Endothelial cell (in vitro differentiated cells): ENCODE results near the gene PIK3CB. TPM values are rescaled to one million over a fixed set of nuclear protein-coding genes. Genes with fewer than 3 reads are reported as not detected.

Experiments used
- DNase-seq: peaks from one replicate; pipeline ENCODE4 v3.0.0; 2021; ENCODE audit warnings: low spot score
- H3K27ac Mint-ChIP-seq: one replicate; pipeline ENCODE4 v1.8.0; 2021; ENCODE audit warnings: mixed read lengths, inconsistent platforms; ENCODE audit not compliant: unreplicated experiment
- H3K27me3 Mint-ChIP-seq: one replicate; pipeline ENCODE4 v1.8.0; 2021; ENCODE audit warnings: mild to moderate bottlenecking, moderate library complexity, mixed read lengths, inconsistent platforms; ENCODE audit not compliant: unreplicated experiment
- H3K36me3 Mint-ChIP-seq: one replicate; pipeline ENCODE4 v1.8.0; 2021; ENCODE audit warnings: mild to moderate bottlenecking, low read depth, mixed read lengths, inconsistent platforms; ENCODE audit not compliant: unreplicated experiment
- H3K4me1 Mint-ChIP-seq: one replicate; pipeline ENCODE4 v1.8.0; 2021; ENCODE audit warnings: mild to moderate bottlenecking, mixed read lengths, inconsistent platforms; ENCODE audit not compliant: unreplicated experiment
- H3K4me3 Mint-ChIP-seq: one replicate; pipeline ENCODE4 v1.8.0; 2021; ENCODE audit warnings: mild to moderate bottlenecking, mixed read lengths, inconsistent platforms; ENCODE audit not compliant: unreplicated experiment
- H3K9me3 Mint-ChIP-seq: one replicate; pipeline ENCODE4 v1.8.0; 2021; ENCODE audit warnings: mixed read lengths, inconsistent platforms; ENCODE audit not compliant: unreplicated experiment
- total RNA-seq: library from RNA; stranded (reverse); fragmentation: NEBNext Ultra II Directional; extraction: Animal tissue kit (Norgen Biotek cat#: 25700); gene quantifications from one replicate; pipeline ENCODE4 v1.2.1, GENCODE V29; 2021; ENCODE audit not compliant: unreplicated experiment
- TF ChIP-seq, protein P1 (sequence below): fragments of 200-600 bp; sonication (generic); IDR thresholded peaks from one replicate; pipeline ENCODE4 v1.5.0; 2021; ENCODE audit warnings: antibody characterized with exemption; ENCODE audit not compliant: unreplicated experiment

Gene PIK3CB
- total RNA-seq, 1 donor from 2014 or later, result 14.2 TPM

DNA sequence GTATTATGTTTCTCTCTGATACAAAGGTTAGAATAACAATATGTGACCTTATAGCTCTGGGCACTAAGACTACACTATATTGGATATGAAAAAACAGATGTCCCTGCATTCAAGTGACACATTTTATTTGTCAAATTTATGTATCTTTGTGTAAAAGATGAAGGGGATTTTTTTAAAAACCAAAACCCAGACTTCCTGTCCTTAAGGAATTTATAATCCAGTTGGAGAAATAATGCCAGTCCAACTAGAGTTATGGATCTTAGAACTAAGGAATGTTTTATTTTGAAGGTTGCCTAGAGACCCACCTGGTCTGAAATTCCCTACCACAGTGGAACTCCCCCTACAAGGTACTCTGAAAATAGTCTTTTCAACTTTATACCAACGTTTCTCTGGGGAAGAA lies 33.3 kb upstream of the PIK3CB start:
- Mint-ChIP-seq H3K4me1 (peaks cover 9% of the 10 kb centered on the region), H3K9me3 (no peaks in the 10 kb centered on the region), H3K27me3 (peaks cover 2% of the 10 kb centered on the region), H3K4me3 (no peak overlapping the region), H3K27ac (no peak overlapping the region), H3K36me3 (no peaks in the 10 kb centered on the region)
- TF ChIP-seq, protein P1, sequence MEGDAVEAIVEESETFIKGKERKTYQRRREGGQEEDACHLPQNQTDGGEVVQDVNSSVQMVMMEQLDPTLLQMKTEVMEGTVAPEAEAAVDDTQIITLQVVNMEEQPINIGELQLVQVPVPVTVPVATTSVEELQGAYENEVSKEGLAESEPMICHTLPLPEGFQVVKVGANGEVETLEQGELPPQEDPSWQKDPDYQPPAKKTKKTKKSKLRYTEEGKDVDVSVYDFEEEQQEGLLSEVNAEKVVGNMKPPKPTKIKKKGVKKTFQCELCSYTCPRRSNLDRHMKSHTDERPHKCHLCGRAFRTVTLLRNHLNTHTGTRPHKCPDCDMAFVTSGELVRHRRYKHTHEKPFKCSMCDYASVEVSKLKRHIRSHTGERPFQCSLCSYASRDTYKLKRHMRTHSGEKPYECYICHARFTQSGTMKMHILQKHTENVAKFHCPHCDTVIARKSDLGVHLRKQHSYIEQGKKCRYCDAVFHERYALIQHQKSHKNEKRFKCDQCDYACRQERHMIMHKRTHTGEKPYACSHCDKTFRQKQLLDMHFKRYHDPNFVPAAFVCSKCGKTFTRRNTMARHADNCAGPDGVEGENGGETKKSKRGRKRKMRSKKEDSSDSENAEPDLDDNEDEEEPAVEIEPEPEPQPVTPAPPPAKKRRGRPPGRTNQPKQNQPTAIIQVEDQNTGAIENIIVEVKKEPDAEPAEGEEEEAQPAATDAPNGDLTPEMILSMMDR, result no peak
- DNase-seq, result no peak

DNA sequence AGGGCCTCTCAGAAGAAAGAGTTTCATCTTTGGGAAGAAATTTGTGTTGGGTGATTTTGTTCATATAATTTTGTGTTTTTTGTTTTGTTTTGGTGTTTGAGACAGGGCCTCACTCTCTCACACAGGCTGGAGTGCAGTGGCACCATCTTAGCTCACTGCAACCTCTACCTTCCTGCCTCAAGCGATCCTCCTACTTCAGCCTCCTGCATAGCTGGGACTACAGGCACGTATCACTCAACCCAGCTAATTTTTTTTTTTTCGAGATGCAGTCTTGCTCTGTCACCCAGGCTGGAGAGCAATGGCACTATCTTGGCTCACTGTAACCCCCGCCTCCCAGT lies 29.0 kb upstream of the PIK3CB start:
- H3K27me3 Mint-ChIP-seq, result peaks cover 7% of the 10 kb centered on the region
- no peaks in the 10 kb centered on the region for H3K36me3 Mint-ChIP-seq
- DNase-seq, result no peak
- H3K4me1 Mint-ChIP-seq, result peaks cover 30% of the 10 kb centered on the region
- TF ChIP-seq, protein P1, result no peak
- no peaks in the 10 kb centered on the region for H3K9me3 Mint-ChIP-seq
- H3K27ac Mint-ChIP-seq, result no peak overlapping the region
- H3K4me3 Mint-ChIP-seq, result no peak overlapping the region

DNA sequence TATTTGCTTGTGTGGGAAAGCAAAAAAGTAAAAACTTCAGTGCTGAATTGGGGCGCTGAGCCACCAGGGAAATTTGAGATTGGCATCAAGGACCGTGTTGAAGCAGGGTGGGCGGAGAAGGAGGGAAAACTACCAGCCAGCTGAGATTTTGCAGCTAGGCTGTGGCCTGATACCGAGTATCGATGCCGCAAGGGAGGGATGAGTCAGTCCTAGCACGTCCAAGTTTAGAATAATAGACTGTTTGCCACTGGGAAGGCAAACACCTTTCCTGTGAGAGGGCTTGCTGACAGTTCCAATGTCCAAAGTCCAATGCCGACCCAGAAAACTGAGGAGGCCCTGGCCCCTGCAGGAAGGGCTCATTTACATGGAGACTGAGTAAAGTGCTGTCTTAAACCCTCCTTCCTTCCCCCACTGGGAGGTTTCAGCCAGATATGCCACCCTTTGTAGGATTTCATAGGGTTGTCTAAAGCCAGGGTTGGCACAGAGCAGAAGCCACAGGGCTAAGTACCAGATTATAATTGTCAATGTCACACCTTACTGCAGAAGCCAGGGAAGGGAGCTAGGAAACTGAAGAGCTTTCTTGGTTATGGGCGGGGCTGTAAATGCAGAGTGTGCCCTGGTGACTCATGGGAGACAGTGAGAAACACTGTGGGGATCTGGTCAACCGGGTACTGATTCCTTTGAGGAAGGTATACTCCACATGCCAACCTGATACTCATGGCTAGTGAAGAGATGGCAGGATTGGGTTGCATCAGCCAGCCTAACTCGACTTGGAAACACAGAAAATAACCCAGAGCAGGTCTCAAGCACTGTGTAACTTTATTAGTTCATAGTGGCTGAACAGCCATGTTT lies 28.4 kb upstream of the PIK3CB start:
- peaks cover 7% of the 10 kb centered on the region for H3K27me3 Mint-ChIP-seq
- TF ChIP-seq, protein P1, result no peak
- peak overlapping the region; percentile 97 for H3K27ac Mint-ChIP-seq
- peaks cover 30% of the 10 kb centered on the region for H3K4me1 Mint-ChIP-seq
- no peaks in the 10 kb centered on the region for H3K9me3 Mint-ChIP-seq
- peak; percentile 12 for DNase-seq
- peak overlapping the region; percentile 74 for H3K4me3 Mint-ChIP-seq
- H3K36me3 Mint-ChIP-seq, result no peaks in the 10 kb centered on the region

DNA sequence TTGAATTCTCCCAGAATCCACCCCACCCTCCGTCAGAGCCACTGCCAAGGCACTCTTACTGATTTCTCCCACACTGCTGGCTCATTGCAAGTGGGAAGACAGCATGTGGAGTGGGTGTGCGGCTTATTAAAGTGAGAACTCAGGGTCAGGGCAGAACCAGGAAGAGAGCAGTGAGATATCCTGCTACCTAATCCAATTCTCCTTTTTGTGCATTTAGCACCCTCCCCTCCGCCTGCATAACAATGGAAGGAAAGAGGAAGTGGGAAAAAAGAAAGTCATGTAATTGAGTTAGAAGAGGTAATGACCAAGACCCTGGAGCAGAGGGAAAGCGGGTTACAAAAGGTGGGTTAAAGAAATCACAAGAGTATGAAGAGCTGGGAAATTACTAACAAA lies 27.8 kb upstream of the PIK3CB start:
- Mint-ChIP-seq H3K36me3 (no peaks in the 10 kb centered on the region), H3K9me3 (no peaks in the 10 kb centered on the region), H3K27ac (peak overlapping the region; percentile 97), H3K27me3 (peaks cover 7% of the 10 kb centered on the region), H3K4me1 (peaks cover 30% of the 10 kb centered on the region), H3K4me3 (peak overlapping the region; percentile 74)
- TF ChIP-seq, protein P1, result no peak
- peak; percentile 12 for DNase-seq

DNA sequence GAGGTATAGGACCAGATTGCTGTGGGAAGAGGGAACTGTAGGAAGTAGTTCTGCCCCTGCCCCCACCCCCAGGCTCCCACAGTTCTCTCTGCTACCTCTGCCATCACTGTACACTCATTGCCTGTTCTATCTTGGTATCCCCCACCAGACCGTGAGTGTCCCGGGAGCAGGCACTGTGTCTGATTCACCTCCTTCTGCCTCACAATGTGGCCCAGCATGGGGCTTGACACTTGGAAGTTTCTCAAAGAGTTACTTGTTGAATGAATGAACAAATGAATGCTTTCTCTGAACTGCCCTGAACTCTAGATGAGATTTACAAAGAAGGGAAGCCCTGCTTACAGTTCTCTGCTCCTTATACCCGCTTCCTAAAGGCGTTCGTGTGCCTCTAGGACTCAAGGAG lies 27.1 kb upstream of the PIK3CB start:
- H3K27ac Mint-ChIP-seq, result peak overlapping the region; percentile 97
- TF ChIP-seq, protein P1, result no peak
- no peaks in the 10 kb centered on the region for H3K9me3 Mint-ChIP-seq

More for the DNA sequence above, 27.1 kb upstream of the PIK3CB start:
- peak overlapping the region; percentile 13 for H3K4me3 Mint-ChIP-seq
- H3K36me3 Mint-ChIP-seq, result no peaks in the 10 kb centered on the region
- H3K4me1 Mint-ChIP-seq, result peaks cover 30% of the 10 kb centered on the region
- peak; percentile 5 for DNase-seq
- H3K27me3 Mint-ChIP-seq, result peaks cover 7% of the 10 kb centered on the region
